NOMO-1 (cell line): ENCODE measurements around the gene NR2F6.

Source experiments
- DNase-seq, 2 experiments: peaks; one replicate each; lab custom pipeline; 2025; ENCODE audit not compliant: unreplicated experiment in 2 of 2; lab: John Stamatoyannopoulos, UW

NR2F6 gene

GRCh38 chr19:17264641-17264979, 18.9 kb upstream of the NR2F6 start, which contains the start of gene USHBP1:
Gene USHBP1, minus strand, starts transcription at chr19:17264745. Its CDS starts 446 bp downstream, at chr19:17264299.
- no peak for DNase-seq

- DNase-seq: no peak
These were observed 18.3 kb upstream of the NR2F6 start for GRCh38 chr19:17263712-17264640.

- DNase-seq: no peak
These were observed 16.8 kb upstream of the NR2F6 start for GRCh38 chr19:17262557-17262956.

GRCh38 chr19:17260842-17261325, 15.2 kb upstream of the NR2F6 start:
- DNase-seq: peak; percentile 76 to 78

- no peak for DNase-seq
These were observed 14.2 kb upstream of the NR2F6 start for GRCh38 chr19:17259934-17260333.

GRCh38 chr19:17259118-17259780, 13.5 kb upstream of the NR2F6 start:
- DNase-seq: no peak

- no peak for DNase-seq
These were observed 10.4 kb upstream of the NR2F6 start for GRCh38 chr19:17256130-17256529.

GRCh38 chr19:17255150-17255621, 9.5 kb upstream of the NR2F6 start:
- DNase-seq: no peak

GRCh38 chr19:17254636-17255035, 8.9 kb upstream of the NR2F6 start:
- DNase-seq: no peak

- no peak for DNase-seq
These were observed 4.3 kb upstream of the NR2F6 start for GRCh38 chr19:17249887-17250548.

- DNase-seq: no peak
These were observed 2.5 kb upstream of the NR2F6 start for GRCh38 chr19:17248011-17248776.

GRCh38 chr19:17246681-17247425, 1.1 kb upstream of the NR2F6 start:
- peak; percentile 62 to 74 for DNase-seq

GRCh38 chr19:17244618-17245534, 843 bp downstream of the NR2F6 start:
- no peak for DNase-seq

- peak in 1 of 2 experiments; percentile 24 for DNase-seq
These were observed 1.7 kb downstream of the NR2F6 start for GRCh38 chr19:17243830-17244617.

GRCh38 chr19:17243211-17243829, 2.4 kb downstream of the NR2F6 start:
- no peak for DNase-seq

GRCh38 chr19:17242431-17243208, 3.1 kb downstream of the NR2F6 start:
- no peak for DNase-seq
